ENCODE data around the gene RFWD3.

The RFWD3 gene

GRCh38 chr16:74607310-74607961 is 59.2 kb downstream of the RFWD3 start:
- H3K4me3 ChIP-seq (ENCODE audit: low read depth, low read length) = peak overlapping the region; percentile 83
- H3K4me1 ChIP-seq = peaks cover 24% of the 10 kb centered on the region
- peaks cover 30% of the 10 kb centered on the region for H3K79me2 ChIP-seq
- H3K36me3 ChIP-seq (ENCODE audit: control insufficient read depth, insufficient read depth, low read length) = no peaks in the 10 kb centered on the region
- H2AFZ ChIP-seq = peak overlapping the region; percentile 94
- H3K27ac ChIP-seq = peak overlapping the region; percentile 86
- peak overlapping the region; percentile 71 for H3K9ac ChIP-seq
- no peaks in the 10 kb centered on the region for H3K9me3 ChIP-seq (ENCODE audit: control insufficient read depth, low read length)
- no peak for TF ChIP-seq CTCF (IDR thresholded peaks at IDR 0.05)
- H3K27me3 ChIP-seq (ENCODE audit: control insufficient read depth, insufficient read depth, low read length) = no peaks in the 10 kb centered on the region
- H3K4me2 ChIP-seq (ENCODE audit: low read length) = peak overlapping the region; percentile 75

- no peaks in the 10 kb centered on the region for H3K36me3 ChIP-seq (ENCODE audit: control insufficient read depth, insufficient read depth, low read length)
- peak within 1 kb of the TSS; percentile 71 for H3K9ac ChIP-seq
- peak within 1 kb of the TSS; percentile 83 for H3K4me3 ChIP-seq (ENCODE audit: low read depth, low read length)
- H3K27me3 ChIP-seq (ENCODE audit: control insufficient read depth, insufficient read depth, low read length) = no peaks in the 10 kb centered on the region
- H3K4me2 ChIP-seq (ENCODE audit: low read length) = peak within 1 kb of the TSS; percentile 75
- H3K9me3 ChIP-seq (ENCODE audit: control insufficient read depth, low read length) = no peaks in the 10 kb centered on the region
- H3K27ac ChIP-seq = peak within 1 kb of the TSS; percentile 86
- TF ChIP-seq CTCF (IDR thresholded peaks at IDR 0.05) = no peak
- peak within 1 kb of the TSS; percentile 94 for H2AFZ ChIP-seq
- peaks cover 24% of the 10 kb centered on the region for H3K4me1 ChIP-seq
- peaks cover 33% of the 10 kb centered on the region for H3K79me2 ChIP-seq
Measured at GRCh38 chr16:74606521-74607309, 60.0 kb downstream of the RFWD3 start, which contains the start of gene GLG1. GLG1 (minus strand) TSS chr16:74607114; CDS start chr16:74607094, 20 bp downstream.

GRCh38 chr16:74605746-74606520 is 60.7 kb downstream of the RFWD3 start:
- Histone ChIP-seq H3K4me2 (ENCODE audit: low read length) (peak overlapping the region; percentile 75), H3K9me3 (ENCODE audit: control insufficient read depth, low read length) (no peaks in the 10 kb centered on the region), H2AFZ (peak overlapping the region; percentile 94), H3K79me2 (peaks cover 39% of the 10 kb centered on the region), H3K9ac (peak overlapping the region; percentile 71), H3K36me3 (ENCODE audit: control insufficient read depth, insufficient read depth, low read length) (no peaks in the 10 kb centered on the region), H3K27me3 (ENCODE audit: control insufficient read depth, insufficient read depth, low read length) (no peaks in the 10 kb centered on the region), H3K4me3 (ENCODE audit: low read depth, low read length) (peak overlapping the region; percentile 83), H3K27ac (peak overlapping the region; percentile 86), H3K4me1 (peaks cover 24% of the 10 kb centered on the region)
- no peak for TF ChIP-seq CTCF (IDR thresholded peaks at IDR 0.05)

GRCh38 chr16:74605332-74605731 is 61.3 kb downstream of the RFWD3 start:
- Histone ChIP-seq H3K79me2 (peaks cover 43% of the 10 kb centered on the region), H3K4me1 (peaks cover 24% of the 10 kb centered on the region), H3K9ac (no peak overlapping the region), H3K4me2 (ENCODE audit: low read length) (peak overlapping the region; percentile 75), H3K36me3 (ENCODE audit: control insufficient read depth, insufficient read depth, low read length) (no peaks in the 10 kb centered on the region), H3K27me3 (ENCODE audit: control insufficient read depth, insufficient read depth, low read length) (no peaks in the 10 kb centered on the region), H3K27ac (no peak overlapping the region), H2AFZ (no peak overlapping the region), H3K9me3 (ENCODE audit: control insufficient read depth, low read length) (no peaks in the 10 kb centered on the region), H3K4me3 (ENCODE audit: low read depth, low read length) (peak overlapping the region; percentile 83)
- no peak for TF ChIP-seq CTCF (IDR thresholded peaks at IDR 0.05)
